CD4-positive, alpha-beta T cell treated with Interleukin-4 for 4 hours (primary cell): Measurements from ENCODE around the gene DAZAP1.
"Not testable (repeated sequence)": the region's sequence is repeated elsewhere in the genome, so short reads cannot be mapped to it uniquely, and the experiment has no call there.

Experiments used
- DNase-seq: peaks from one replicate; pipeline ENCODE4 v3.0.0-alpha.2; 2020

DAZAP1 gene

DNA sequence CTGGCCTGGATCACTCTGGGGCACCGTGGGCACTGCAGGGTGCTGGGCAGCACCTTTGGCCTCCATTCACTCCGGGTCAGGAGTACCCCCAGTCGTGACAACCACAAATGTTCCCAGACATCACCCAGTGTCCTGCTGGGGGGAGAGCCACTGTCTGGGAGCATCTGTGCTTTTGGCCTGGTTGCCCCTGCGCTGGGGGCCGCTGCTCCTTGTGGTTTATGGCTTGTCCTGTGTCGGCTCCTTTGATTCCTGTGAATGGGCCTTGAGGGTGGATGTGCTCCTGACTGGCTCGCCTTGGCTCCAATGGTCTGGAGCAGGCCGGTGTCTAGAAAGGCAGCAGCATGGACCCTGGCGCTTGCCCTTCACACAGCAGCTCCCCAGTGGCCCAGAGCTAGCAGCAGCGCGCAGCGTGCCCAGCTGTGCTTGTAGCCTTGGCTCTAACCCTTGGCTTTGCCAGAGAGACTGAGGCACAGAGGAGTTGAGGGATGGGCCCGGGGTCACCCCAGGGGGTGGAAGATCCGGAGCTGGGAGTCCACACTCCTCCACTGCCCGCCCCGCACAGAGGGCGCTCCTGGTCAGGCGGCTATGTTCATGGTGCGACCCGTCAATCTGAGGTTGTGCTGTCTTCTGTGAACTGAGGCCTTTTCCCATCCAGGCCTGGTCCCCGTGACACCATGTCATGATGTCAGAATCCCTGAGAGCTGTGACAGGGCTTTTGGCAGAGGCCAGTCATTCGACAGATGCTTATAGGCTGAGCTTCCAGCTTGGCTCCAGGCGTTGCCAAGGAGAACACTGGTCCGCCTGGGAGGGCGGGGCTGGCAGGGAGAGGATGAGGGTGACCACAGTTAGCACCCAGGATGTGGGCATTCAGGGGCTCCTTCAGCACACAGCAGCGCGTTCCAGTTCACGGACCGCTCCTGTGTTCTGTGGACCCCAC, 4.1 kb downstream of the DAZAP1 start:
- DNase-seq = peak; percentile 27

DNA sequence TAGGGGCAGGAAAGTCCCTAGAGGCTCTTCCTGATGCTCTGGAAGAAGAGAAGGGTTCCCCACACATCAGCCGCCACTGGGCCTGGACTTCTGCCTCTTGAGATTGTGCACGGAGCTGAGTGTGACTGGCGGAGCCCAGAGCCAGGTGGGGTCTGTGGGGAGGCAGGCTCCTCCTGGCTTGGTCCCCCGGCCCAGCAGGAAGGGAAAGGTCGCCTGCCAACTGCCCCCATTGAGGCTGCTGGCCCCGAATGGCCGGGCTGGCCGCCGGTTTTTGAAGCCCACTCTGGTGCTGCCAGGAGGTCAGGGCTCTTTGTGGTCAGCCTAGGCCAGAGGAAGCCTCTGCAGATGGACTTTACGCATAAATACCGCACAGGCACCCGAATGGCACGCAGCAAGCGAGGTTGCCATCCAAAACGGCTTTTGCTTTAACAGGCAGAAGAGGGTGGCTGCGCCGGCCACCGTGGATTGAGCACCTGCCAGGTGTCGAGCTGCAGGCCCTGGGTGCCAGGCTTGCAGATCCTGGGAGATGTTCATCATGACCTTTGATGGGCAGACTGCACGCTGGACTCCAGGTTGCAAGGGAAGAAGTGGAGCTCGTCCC, 5.0 kb downstream of the DAZAP1 start:
- no peak for DNase-seq

DNA sequence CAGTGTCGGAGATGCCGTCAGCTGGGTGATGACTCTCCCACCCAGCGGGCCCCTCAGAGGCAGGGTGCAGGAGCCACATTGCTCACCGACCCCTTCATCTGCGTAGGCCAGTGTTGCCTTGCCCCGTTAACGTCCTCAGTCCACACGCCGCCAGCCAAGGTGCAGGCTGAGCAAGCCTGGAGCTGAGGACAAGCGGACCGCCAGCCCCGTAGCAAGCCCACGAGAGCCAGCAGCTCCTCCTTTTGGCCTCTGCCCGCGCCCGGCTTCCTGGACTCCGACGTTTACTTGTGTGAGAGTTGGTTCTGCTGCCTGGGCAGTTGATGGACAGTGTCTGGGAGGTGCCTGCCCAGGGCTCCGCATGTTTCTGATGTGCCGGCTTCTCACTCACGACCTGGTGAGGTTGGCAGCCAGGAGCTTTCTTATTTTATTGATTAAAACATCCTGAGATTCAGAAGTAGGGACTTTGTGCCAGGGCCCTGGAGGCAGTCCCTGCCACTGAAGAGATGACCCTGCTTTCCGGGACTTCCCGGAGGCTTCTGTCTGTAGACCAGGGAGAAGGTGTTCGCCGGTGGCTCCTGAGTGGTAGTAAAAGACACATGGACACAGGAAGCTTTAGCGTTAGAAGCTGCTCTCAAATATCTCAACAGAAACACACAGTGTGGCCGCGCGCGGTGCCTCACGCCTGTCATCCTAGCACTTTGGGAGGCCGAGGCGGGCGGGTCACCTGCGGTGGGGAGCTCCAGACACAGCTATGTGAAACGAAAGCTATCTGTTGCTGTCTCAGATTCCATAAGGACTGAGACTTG, 5.8 kb downstream of the DAZAP1 start:
- no peak for DNase-seq

DNA sequence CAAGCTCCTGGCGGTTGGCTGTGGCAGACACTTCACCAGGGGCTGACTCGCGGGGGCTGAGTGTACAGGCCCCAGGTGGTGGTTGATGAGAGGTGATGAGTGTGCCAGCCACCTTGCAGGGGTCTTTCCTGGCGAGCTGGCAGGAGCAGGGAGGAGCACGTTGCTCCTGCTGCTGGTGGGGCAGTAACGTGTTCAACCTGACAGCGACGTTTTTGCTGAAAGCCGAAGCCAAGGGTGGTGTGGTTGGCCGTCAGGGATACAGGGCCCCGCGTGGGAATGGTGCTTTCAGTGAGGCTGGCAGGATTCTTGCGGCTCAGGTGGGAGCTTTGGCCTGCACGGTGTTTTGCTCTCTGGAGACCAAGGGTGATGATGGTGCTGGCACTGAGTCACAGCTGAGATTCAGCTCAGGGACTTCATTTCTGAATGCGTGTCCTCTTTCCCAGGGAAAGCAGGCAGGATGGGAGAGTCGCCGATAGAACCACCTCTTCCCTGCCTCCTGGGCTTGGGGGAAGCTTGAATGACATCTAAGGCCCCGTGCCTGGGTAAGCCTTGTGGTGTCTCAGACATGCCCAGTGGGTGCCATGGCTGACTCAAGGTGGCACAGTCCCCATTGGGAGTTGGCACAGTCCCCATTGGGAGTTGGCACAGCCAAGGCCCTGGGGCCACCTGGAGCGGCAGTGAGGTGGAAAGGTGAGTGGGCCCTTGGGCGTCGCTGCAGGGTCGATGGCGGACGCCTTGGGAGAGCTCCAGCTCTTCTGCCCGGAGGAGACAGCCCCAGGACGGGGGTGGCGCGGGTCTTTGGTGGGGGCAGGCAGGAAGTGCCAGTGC, 8.8 kb downstream of the DAZAP1 start:
- DNase-seq = no peak

DNA sequence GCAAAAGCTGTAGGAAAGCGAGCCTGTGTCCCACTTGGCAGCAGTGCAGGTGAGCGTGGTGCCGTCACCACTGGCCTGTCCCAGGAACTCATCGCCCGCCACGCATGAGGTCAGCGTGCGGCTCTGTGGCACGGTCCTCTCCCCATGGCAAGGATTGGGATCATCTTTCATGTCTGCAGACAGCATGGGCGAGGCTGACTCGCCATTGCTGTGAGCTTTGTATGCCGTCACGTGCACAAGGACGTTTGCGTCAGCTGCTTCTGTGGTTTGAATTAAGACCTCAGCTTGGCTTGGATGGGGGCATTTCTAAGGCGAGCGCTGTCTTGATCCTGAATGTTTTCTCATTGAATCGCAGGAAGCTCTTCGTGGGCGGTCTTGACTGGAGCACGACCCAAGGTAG, 9.8 kb downstream of the DAZAP1 start:
- DNase-seq = no peak

DNA sequence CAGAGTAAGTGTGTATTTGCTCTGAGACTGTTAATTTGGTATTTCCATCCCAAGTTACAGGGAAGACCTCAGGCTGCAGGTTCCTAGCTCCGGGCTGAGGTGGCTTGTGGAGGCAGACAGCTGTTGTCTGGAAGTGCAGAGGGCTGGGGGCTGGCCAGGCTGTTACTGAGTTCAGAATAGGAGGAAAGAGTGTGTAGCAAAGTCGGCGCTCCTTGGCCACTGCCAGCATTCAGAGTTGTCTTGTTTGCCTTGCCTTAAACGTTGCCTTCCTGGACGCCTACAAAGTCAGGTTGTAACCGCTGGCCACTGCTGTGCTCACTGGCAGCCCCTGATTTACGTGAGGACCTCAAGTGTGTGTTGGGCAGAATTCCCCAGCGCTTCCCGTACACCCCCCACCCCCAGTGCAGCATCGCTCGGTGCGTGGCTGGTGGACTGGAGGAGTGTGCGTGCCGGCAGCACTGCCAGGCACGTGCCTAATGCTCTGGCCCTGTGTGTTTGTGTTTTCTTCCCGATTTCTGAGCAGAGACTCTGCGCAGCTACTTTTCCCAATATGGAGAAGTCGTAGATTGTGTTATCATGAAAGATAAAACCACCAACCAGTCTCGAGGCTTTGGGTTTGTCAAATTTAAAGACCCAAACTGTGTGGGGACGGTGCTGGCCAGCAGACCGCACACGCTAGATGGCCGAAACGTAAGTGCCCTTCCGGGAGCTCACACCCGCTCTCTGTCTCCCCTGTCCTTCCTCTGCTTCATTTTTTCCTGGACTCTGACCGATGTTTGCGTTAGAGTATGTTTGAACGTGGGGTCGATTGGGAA, 10.5 kb downstream of the DAZAP1 start:
- no peak for DNase-seq

GRCh38 chr19:1418496-1418775, 11.1 kb downstream of the DAZAP1 start:
- DNase-seq = no peak

GRCh38 chr19:1418951-1419738, 11.8 kb downstream of the DAZAP1 start:
- DNase-seq = no peak

GRCh38 chr19:1420085-1420484, 12.7 kb downstream of the DAZAP1 start:
- DNase-seq = not testable (repeated sequence)

GRCh38 chr19:1420590-1420989, 13.2 kb downstream of the DAZAP1 start:
- no peak for DNase-seq

- DNase-seq = no peak
These were observed 14.0 kb downstream of the DAZAP1 start for GRCh38 chr19:1421218-1421957.

DNA sequence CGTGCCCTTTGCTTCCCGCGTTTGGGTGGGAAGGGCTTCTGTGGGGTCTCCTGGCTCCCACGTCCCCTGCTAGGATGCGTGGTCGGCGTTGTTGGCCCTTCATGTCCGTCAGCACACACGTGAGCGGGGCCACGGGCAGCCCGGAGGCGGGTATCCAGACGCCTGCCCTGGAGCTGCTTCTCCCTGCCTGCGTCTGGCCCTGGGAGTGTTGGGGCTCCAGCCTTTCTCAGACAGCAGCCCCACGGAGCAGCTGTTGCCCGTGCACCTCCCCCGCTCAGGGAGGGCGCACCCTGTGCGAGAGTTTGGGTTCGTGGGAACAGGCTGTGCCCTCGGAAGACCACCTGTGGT, 14.5 kb downstream of the DAZAP1 start:
- DNase-seq = no peak

GRCh38 chr19:1422360-1422759, 15.0 kb downstream of the DAZAP1 start:
- no peak for DNase-seq

GRCh38 chr19:1422943-1423342, 15.6 kb downstream of the DAZAP1 start:
- DNase-seq = no peak

DNA sequence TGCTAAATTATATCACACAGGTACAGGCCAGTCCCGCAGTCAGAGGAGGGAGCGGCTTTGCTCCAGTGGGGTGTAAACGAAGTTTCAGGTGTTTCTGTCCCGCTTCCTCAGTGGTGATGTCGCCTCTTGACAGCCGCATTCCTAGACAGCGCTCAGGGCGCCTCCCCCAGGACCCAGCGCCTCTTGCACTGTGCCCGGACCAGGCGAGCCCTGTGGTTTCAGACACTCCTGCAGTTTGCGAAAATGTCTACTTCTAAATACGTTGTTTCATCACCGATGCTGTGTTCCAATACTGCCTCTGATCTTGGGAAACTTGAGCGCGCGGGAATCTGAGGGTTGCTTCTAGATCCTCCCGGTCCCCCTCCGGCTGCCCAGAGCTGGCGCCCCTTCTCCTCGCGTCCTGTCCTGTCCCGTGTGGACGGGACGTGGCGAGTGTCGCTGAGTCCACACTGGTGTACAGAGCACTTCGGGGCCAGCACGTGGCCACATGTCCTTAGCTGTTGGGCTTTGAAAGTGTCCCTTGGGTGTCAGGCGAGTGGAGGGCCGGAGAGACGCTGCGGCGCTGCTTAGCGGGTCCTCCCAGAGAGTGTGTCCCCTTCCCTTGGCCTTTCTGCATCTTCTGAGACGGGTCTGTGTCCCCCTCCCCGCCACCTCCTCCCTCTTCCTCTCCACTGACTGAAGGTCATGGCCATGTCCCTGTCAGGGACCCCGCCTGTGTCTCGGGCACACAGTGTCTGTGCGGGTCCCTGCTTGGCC, 16.2 kb downstream of the DAZAP1 start:
- DNase-seq = no peak

DNA sequence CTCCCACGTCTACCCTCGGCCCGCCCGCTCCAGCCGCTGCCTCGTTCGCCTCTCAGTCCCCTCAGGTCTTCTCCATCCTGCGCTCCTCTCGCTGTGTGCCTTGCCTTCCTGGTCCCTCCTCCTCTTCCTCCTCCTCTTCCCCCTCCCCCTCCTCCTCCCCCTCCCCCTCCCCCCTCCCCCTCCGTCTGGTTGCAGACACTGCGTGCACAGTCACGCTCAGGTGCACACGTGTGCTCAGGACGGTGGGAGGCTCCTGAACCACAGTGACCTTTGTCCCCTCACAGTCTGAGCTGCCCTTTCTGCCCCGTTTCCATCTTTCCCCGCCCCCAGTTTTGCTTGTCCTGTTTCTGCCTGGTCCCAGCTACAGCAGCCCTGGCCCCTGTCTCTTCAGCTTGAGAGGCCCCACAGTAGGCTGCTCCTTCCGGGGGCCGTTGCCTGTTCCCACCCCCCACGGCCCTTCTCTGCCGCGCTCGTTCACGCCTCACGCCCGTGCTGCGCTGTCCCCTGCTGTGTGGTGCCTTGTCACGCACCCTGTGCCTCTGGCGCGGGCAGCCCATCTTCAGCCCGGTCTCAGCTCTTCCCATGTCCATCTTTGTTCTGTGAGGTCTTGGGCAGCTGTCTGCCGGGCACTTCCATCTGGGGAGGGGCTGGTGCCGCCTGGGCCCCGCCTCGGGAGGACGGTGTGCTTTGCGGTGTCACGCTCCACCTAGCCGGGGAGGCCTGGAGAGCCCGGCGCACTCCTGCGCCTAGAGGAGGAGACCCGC, 17.0 kb downstream of the DAZAP1 start:
- DNase-seq = no peak

DNA sequence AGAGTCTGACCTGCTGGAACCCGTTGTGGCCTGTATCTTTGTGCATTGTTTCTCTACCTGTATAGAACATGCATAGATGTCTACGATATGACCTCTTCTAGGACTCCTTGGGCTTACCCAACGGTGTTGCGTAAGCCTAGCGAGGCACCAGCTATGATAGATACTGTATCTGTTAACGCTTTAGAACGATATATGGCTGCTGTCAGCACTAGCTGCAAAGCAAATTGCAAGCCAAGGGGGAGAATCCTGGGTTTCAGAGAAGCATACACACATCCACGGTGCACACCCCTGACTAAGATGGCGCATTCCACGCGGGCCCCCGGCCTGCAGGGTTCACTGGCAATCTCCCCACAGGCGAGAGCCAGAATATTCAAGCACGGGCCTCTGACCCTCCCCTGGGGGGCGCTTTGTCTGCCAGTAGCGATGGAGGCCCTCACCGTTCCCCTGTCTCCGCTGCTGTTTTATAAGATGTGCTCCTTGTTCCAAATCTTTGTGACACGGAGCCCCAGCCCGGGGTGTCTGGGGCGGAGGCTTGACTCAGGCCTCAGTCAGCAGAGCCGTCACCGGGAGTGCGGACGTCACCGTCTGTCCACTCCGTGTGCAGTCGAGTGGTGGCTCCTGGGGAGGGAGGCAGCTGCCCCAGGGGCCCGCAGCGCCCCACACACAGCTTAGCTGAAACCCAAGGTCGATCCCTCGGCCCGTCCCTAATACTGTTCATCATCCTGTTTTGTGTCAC, 17.9 kb downstream of the DAZAP1 start:
- DNase-seq = no peak

- no peak for DNase-seq
These were observed 18.5 kb downstream of the DAZAP1 start for GRCh38 chr19:1425902-1426301.
